LNCAP (cell line): Measurements from ENCODE around the gene LRP1-AS.
A peak's percentile ranks its signal among the peaks of the same experiment; 100 is the strongest.

Source experiments
- CTCF ChIP-seq: fragments of 450-650 bp; IDR thresholded peaks from 2 replicates; pipeline ENCODE4 v1.5.1; 2017; ENCODE audit warnings: mild to moderate bottlenecking

LRP1-AS gene

GRCh38 chr12:57178213-57178612 is 30.8 kb upstream of the LRP1-AS start:
- no peak for TF ChIP-seq CTCF

GRCh38 chr12:57177354-57177753 is 29.9 kb upstream of the LRP1-AS start:
- TF ChIP-seq CTCF, result no peak

GRCh38 chr12:57176846-57177245 is 29.4 kb upstream of the LRP1-AS start:
- no peak for TF ChIP-seq CTCF

- peak; percentile 45; the same call in 1 of the 2 replicates for TF ChIP-seq CTCF
These were observed 28.7 kb upstream of the LRP1-AS start for GRCh38 chr12:57176139-57176477.

DNA sequence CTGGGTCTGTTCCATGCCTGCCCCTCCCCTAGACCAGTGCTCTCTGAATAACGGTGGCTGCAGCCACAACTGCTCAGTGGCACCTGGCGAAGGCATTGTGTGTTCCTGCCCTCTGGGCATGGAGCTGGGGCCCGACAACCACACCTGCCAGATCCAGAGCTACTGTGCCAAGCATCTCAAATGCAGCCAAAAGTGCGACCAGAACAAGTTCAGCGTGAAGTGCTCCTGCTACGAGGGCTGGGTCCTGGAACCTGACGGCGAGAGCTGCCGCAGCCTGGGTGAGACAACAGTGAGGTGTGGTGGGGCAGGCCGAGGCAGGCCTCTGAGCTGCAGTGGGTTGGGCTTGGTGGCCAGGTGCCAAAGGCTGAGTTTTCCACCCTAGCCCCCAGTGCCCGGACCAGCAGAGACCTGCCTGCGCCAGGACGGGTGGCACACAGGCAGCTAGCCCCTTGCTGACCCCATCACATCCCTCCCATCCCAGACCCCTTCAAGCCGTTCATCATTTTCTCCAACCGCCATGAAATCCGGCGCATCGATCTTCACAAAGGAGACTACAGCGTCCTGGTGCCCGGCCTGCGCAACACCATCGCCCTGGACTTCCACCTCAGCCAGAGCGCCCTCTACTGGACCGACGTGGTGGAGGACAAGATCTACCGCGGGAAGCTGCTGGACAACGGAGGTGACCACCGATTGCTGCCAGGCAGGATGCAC is 28.2 kb upstream of the LRP1-AS start:
- TF ChIP-seq CTCF, result peak; percentile 96

DNA sequence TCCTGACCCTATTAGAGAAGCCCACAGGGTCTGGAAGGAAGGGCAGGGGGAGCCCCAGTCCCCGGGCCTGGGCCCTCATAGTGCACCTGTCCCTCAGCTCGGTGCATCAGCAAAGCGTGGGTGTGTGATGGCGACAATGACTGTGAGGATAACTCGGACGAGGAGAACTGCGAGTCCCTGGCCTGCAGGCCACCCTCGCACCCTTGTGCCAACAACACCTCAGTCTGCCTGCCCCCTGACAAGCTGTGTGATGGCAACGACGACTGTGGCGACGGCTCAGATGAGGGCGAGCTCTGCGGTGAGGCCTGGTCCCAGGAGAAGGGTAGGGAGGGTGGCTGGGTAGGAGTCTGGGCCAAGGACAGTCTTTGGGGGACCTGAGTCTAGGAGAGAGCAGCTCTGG is 26.3 kb upstream of the LRP1-AS start:
- no peak for TF ChIP-seq CTCF

DNA sequence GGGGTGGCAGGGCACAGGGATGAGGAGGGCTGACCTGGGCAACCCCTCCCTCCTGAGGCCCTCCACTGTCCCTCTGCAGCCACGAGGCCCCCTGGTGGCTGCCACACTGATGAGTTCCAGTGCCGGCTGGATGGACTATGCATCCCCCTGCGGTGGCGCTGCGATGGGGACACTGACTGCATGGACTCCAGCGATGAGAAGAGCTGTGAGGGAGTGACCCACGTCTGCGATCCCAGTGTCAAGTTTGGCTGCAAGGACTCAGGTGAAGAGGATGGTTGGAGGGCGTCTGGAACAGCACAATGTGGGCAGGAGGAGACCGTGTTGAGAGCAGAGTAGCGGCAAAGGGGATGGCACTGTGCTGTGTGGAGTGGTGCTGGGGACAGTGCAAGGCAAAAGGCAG is 25.7 kb upstream of the LRP1-AS start:
- peak; percentile 51 for TF ChIP-seq CTCF

DNA sequence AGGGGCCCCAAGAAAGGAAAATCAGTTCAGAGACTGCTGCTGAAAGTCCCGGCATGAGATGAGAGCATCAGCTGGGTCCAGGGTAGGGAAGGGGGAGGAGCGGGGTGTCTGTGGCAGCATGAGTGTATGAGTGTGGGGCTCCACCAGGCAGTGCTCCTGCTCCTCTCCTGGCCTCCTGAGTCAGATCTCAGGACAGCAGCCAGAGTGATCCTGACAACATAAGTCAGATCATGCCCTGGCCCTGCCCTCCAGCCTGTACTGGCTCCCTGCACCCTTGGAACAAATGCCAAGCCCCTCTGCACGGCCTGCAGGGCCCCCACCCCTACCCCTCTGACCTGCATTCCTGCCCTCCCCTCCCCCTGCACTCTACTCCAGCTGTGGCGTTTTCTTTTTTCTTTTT is 24.2 kb upstream of the LRP1-AS start:
- TF ChIP-seq CTCF, result no peak
